ENCODE results near the gene BGLAP. TPM values are rescaled to one million over a fixed set of nuclear protein-coding genes. Genes with fewer than 3 reads are reported as not detected.
A peak's percentile ranks its signal among the peaks of the same experiment; 100 is the strongest.

BGLAP gene
- polyA plus RNA-seq, 1 of the 3 experiments (the other 2 are of a cell fraction): 1.1 TPM

DNA sequence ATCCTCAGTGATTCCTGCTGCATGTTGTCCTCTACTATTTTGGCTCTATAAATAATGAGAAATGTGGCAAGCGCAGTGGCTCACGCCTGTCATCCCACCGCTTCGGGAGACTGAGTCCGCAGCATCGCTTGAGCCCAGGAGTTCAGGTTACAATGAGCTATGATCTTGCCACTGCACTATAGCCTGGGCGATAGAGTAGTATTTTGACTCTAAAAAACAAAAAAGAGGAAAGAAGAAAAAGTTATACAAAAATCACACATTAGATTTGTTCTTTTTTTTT lies 48.8 kb upstream of the BGLAP start:
- POLR2A ChIA-PET: interaction anchor here (1.0 to 1.1 kb wide), 3 partner anchors 20 to 102 kb away, joined by 3 to 16 read pairs (median 3); partner anchors contain the start of genes GLMP and PMF1
- Histone ChIP-seq H3K79me2 (ENCODE audit: insufficient read depth) (peaks cover 42% of the 10 kb centered on the region), H2AFZ (ENCODE audit: low read depth) (peak overlapping the region; percentile 96), H3K9me2 (no peaks in the 10 kb centered on the region), H3K27ac (ENCODE audit: low read depth in 2 of 2, low read length in 1 of 2) (peak overlapping the region; percentile 56 to 92), H3K27me3 (ENCODE audit: insufficient read depth) (no peaks in the 10 kb centered on the region), H3K4me3 (ENCODE audit: low read depth in 2 of 2, low read length in 1 of 2) (peak overlapping the region; percentile 69 to 78), H3K4me1 (ENCODE audit: control insufficient read depth in 1 of 2, insufficient read depth in 2 of 2, low read depth in 1 of 2, low read length in 1 of 2) (peaks cover 7 to 16% of the 10 kb centered on the region in 2 experiments; a peak in 2 of 4 replicates), H4K20me1 (ENCODE audit: insufficient read depth) (no peaks in the 10 kb centered on the region), H3K9ac (peak overlapping the region; percentile 72), H3K36me3 (replicated peaks in 1 of 2; ENCODE audit: control insufficient read depth in 1 of 2, insufficient read depth in 2 of 2, low read length in 1 of 2) (peaks cover 9 to 18% of the 10 kb centered on the region in 2 experiments), H3F3A (replicated peaks; ENCODE audit: insufficient read depth) (no peaks in the 10 kb centered on the region), H3K4me2 (peak overlapping the region; percentile 74), H3K9me3 (no peaks in the 10 kb centered on the region)
- 71% methylated on average over 7 of the region's 7 CpGs for WGBS (ENCODE audit: low lambda C conversion rate)
- TF ChIP-seq FOXJ3 (CRISPR knock-in tag; IDR thresholded peaks at IDR 0.05) (no peak), NRF1 (IDR thresholded peaks at IDR 0.05; ENCODE audit: low read depth, low read length) (no peak), CHD2 (IDR thresholded peaks at IDR 0.05; ENCODE audit: low read length, partially characterized antibody) (no peak), RCOR1 (IDR thresholded peaks at IDR 0.05; ENCODE audit: low read length) (no peak), RXRA (IDR thresholded peaks at IDR 0.05; ENCODE audit: borderline replicate concordance, low read depth) (no peak), PBX3 (IDR thresholded peaks at IDR 0.05) (no peak), SMC3 (IDR thresholded peaks at IDR 0.05; ENCODE audit: low read depth, low read length) (no peak), EZH2phosphoT487 (IDR thresholded peaks at IDR 0.05; ENCODE audit: borderline replicate concordance, low read depth) (no peak), YY1 (IDR thresholded peaks at IDR 0.05; ENCODE audit: low read depth) (no peak), FOSL2 (IDR thresholded peaks at IDR 0.05; ENCODE audit: borderline replicate concordance, low read depth) (no peak), TEAD4 (IDR thresholded peaks at IDR 0.05; ENCODE audit: borderline replicate concordance, insufficient read depth) (no peak)
- TF ChIP-seq, protein P1, sequence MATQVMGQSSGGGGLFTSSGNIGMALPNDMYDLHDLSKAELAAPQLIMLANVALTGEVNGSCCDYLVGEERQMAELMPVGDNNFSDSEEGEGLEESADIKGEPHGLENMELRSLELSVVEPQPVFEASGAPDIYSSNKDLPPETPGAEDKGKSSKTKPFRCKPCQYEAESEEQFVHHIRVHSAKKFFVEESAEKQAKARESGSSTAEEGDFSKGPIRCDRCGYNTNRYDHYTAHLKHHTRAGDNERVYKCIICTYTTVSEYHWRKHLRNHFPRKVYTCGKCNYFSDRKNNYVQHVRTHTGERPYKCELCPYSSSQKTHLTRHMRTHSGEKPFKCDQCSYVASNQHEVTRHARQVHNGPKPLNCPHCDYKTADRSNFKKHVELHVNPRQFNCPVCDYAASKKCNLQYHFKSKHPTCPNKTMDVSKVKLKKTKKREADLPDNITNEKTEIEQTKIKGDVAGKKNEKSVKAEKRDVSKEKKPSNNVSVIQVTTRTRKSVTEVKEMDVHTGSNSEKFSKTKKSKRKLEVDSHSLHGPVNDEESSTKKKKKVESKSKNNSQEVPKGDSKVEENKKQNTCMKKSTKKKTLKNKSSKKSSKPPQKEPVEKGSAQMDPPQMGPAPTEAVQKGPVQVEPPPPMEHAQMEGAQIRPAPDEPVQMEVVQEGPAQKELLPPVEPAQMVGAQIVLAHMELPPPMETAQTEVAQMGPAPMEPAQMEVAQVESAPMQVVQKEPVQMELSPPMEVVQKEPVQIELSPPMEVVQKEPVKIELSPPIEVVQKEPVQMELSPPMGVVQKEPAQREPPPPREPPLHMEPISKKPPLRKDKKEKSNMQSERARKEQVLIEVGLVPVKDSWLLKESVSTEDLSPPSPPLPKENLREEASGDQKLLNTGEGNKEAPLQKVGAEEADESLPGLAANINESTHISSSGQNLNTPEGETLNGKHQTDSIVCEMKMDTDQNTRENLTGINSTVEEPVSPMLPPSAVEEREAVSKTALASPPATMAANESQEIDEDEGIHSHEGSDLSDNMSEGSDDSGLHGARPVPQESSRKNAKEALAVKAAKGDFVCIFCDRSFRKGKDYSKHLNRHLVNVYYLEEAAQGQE (IDR thresholded peaks at IDR 0.05; ENCODE audit: low read depth, low read length): no peak
- CTCF ChIA-PET: interaction anchor here (0.9 to 1.5 kb wide), 4 partner anchors 17 to 52 kb away, joined by 3 to 5 read pairs (median 4); partner anchors contain the start of gene PMF1
- no peak for DNase-seq
